Activated CD4-positive, CD25-positive, alpha-beta regulatory T cell treated with anti-CD3 and anti-CD28 coated beads, Interleukin-2, amount 50 U/mL, for 24 hours (primary cell): ENCODE data around the gene SEC24D.

Experiments
- ATAC-seq, 2 donors: fragments of 150-1000 bp; cut with Tn5 transposase; one replicate each; pipeline ENCODE4 v1.10.0; 2021; ENCODE audit warnings: mild to moderate bottlenecking in 1 of 2, moderate library complexity in 1 of 2

The SEC24D gene

DNA sequence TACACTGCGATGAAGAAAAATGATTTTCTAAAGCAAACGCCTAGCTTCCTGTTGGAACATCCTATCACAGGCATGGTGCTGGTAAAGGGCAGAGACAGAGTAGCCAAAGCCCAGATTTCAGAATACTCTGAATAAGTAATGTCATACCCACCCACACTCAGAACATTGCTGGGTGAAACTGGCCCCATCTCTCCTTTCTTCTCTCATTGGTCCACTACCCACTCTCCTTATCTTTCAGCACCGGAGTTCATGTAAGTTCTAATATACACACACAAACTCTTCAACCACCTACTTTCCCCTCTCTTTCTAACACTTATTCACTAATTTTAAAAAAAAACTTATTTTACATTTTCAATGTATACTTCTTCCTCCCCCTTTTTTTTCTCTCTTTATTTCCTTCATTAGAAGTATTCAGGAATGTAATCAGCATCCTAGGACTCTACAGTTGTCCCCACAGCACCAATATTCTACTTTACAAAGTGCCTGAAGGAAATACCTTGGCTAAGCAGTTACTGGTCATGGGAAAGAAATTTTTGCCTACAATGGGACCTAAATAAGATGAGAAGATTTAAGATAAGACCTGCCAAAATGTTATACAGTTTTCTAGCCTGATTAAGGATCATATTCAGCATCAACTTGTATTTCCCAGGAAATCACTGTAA, 63.0 kb downstream of the SEC24D start:
- no peak for ATAC-seq

DNA sequence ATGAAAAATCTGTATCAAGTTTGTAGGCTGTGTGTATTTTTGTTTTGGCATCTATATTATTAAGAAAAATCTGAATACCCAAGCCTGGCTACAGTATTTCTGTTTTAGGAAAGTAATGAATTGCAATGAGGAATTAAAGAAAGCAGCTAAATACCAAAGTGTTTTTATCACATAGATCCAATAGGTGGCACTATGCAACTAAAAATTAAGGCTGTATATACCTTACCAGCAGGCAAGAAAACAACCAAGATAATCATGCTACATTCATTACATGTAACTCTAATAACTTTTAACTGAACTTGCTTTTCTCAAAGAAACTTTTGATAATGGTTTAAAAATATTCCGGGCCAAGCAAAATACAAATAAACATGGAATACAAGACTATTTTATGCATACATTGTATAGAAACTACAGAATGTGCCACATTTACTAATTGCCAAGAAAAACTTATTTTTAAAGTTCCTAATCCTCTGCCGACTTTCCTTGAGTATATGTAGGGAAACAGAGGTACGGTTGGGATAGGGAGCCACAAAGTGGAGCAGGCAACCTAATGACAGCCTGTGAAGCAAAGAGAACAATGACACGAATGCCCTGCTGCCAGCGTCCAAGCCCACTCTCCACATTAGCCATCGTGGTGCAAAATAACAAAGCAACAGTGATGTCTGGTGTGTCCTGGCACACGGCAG, 63.7 kb downstream of the SEC24D start:
- peak; percentile 51 to 61 for ATAC-seq

DNA sequence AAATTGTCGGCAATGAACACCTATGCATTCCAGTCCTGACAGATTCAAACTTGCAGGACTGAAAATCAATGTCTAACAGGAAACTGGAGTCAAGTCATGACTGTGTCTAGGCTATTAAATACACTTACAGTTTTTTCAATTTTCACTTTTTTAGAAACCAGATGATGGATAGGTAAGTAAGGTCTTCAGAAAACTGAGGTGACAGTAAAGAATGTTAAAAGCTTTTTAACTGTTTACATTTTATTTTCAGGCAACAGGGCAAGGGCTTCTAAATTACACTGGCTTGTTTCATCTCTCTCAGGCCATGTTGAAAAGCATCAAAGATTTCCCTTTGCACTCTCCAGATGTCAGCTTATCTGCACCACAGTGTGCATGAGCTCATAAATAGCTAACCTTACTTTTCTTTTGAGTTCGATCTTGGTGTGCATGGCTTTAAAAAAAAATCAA, 65.2 kb downstream of the SEC24D start:
- no peak for ATAC-seq

DNA sequence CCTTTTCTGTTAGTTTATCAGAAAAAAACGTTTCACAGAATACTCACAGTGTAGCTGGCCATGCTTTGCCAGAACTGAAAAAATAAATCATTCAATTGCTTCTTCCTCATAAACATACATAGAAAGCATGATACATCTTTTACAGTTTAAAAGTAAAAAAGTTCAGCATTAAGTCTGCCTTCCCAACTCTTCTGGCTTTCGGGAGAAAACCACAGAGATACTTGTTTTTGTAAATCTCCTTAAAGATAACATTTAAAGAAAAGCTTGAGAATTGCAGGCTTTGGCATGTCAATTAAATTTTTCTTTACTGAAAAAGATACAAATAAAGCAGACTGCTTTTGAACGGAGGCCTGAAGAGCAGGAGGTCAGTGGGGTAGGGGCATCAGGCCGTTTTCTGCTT, 66.8 kb downstream of the SEC24D start:
- ATAC-seq = no peak

- no peak for ATAC-seq
Observed at GRCh38 chr4:118767109-118767508, 68.8 kb downstream of the SEC24D start.

DNA sequence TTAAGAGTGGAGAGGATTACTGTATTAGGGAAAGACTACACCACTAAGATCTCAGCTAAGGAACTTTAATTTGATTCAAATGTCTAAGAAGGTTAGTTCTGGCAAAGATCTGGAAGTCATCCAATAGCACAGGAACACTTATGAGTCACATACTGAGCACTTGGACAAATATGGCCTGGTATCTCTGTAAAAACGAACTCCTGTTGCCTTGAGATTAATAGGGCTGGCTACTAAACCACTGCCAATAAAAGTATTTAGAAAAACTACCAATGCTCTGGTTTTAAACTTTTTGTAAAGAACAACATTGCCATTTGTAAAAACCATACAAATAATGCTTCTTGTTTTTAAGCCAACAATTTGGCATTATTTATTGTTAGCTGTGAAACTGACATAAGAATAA, 70.5 kb downstream of the SEC24D start:
- ATAC-seq = no peak

- ATAC-seq = no peak
Observed at GRCh38 chr4:118762730-118763477, 73.0 kb downstream of the SEC24D start.

- ATAC-seq = no peak
Observed at GRCh38 chr4:118762155-118762554, 73.8 kb downstream of the SEC24D start.

DNA sequence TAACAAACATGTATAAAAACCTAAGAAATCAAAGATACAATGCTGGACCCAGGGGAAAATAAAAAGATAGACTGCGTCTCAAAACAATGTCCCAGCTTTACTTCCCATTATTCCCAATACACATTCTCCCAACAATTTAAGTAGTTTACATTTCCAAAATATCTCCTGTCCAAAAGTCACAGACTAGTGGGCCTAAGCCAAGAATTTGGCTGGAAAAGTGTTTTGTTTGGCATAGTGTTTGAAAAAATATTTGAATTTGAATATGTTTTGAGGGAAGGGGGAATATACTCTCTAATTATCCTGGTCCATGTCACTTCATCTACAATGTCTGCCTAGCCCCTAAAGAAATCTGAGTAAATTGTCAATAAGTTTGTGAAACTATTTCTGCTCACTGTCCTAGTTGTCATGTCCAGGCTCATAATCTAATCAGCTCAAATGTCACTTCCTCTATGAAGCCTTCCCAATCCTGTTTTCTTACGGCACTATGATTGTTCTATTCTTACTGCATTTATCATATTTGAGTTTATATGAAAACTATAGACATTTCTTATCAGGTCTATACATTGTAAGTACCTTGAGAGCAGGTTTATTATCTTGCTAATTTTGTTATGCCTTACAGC, 74.4 kb downstream of the SEC24D start:
- no peak for ATAC-seq

DNA sequence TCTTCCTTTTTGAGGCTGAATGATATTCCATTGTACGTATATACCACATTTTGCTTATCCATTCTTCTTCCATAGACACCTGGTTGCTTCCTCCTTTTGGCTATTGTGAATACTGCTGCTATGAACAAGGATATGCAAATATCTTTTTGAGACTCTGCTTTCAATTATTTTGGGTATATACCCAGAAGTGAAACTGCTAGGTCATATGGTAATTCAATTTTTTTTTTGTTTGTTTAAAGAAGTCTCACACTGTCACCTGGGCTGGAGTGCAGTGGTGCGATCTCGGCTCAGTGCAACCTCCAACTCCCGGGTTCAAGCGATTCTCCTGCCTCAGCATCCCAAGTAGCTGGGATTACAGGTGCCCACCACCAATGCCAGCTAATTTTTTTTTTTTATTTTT, 75.4 kb downstream of the SEC24D start:
- no peak for ATAC-seq

DNA sequence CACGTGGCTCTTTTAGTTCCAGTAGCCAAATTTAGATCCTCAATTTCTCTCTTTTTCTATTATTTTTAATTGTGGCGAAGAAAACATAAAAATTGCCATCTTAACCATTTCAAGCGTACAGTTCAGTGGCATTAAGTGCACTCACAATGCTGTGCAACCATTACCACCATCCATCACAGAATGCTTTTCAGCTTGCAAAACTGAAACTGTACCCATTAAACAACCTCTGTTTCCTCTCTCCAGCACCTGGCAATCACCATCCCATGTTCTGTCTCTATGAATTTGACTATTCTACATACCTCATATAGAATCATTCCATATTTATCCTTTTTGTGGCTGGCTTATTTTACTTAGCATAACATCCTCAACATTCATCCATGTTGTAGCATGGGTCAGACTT, 75.8 kb downstream of the SEC24D start:
- no peak for ATAC-seq

GRCh38 chr4:118759481-118759880, 76.4 kb downstream of the SEC24D start:
- ATAC-seq = no peak

DNA sequence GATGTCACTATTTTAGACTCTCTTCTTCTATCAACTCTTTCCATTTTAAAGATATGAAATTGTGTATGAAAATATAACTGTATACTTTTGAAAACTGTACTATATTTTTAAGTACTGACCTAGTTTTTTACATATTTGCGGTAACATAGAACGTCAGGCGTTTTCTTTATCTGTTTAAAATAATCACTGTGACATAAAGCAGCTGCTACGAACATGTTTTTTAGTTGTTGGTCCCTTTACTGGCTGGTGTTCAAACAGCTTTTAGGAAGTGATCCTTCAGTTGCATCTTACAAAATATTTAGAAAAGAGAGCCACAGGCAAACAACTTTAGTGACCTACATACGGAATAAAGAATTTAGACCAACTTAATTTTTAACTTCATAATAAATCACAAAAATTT, 77.6 kb downstream of the SEC24D start:
- ATAC-seq = no peak

- ATAC-seq = no peak
Observed at GRCh38 chr4:118757761-118758251, 78.1 kb downstream of the SEC24D start.

- ATAC-seq = no peak
Observed at GRCh38 chr4:118756958-118757357, 79.0 kb downstream of the SEC24D start.

- no peak for ATAC-seq
Observed at GRCh38 chr4:118756429-118756828, 79.5 kb downstream of the SEC24D start.

- no peak for ATAC-seq
Observed at GRCh38 chr4:118755438-118756226, 80.3 kb downstream of the SEC24D start.

DNA sequence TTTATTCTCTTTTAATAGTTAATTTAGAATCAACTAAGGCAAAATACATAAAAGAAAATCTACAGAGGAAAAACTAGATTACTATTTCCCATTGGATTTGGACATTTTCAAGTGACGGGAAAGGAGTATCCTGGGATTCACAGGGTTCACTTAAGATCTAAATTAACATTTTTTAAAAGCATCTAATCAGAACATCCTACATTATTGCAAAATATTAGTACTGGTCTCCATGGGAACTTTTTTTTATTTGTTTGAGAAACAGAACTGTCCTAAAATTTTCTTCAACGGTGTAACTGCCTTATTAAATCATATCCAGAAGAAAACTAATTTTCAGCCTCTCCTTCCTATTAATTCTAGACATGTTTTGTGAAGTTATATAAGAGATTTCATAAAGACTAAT, 81.0 kb downstream of the SEC24D start:
- no peak for ATAC-seq

- ATAC-seq = no peak
Observed at GRCh38 chr4:118753685-118754084, 82.2 kb downstream of the SEC24D start.

GRCh38 chr4:118753096-118753495, 82.8 kb downstream of the SEC24D start:
- ATAC-seq = no peak

- no peak for ATAC-seq
Observed at GRCh38 chr4:118752551-118752950, 83.4 kb downstream of the SEC24D start.

- no peak for ATAC-seq
Observed at GRCh38 chr4:118751629-118752323, 84.2 kb downstream of the SEC24D start.
